ENCODE data around the gene LMF1. TPM values are rescaled to one million over a fixed set of nuclear protein-coding genes. Genes with fewer than 3 reads are reported as not detected.
A peak's percentile ranks its signal among the peaks of the same experiment; 100 is the strongest.

The LMF1 gene
- total and polyA plus RNA-seq, 4 donors = 8.8 to 75.0 (median 28.3) TPM

DNA sequence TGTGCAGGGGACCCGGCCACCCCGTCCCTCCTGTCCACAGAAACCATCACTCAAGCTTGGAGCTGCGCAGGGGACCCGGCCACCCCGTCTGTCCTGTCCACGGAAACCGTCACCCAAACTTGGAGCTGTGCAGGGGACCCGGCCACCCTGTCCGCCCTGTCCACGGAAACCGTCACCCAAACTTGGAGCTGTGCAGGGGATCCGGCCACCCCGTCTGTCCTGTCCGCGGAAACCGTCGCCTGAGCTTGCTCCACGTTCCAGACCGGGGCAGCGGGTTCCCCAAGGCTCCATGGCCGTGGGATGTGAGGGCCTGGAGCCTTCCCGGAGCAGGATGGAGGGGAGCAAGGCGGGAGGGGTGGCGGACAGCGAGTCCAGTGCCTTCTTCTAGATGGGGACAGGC lies 36.0 kb upstream of the LMF1 start:
- 94% methylated on average over 25 of the region's 25 CpGs for WGBS, 2 donors
- H3K36me3 ChIP-seq (ENCODE audit: control insufficient read depth in 1 of 2, insufficient read depth in 2 of 2, low read length in 1 of 2) = no peaks in the 10 kb centered on the region
- no peaks in the 10 kb centered on the region for H3K4me1 ChIP-seq (ENCODE audit: control insufficient read depth in 1 of 2, insufficient read depth in 2 of 2, low read length in 2 of 2)
- ATAC-seq (ENCODE audit: low FRiP score) = no peak
- H3K27ac ChIP-seq (ENCODE audit: low read depth in 1 of 2, low read length in 2 of 2) = no peak overlapping the region
- no peaks in the 10 kb centered on the region for H3K9me3 ChIP-seq (ENCODE audit: control insufficient read depth, low read length)
- no peaks in the 10 kb centered on the region for H3K27me3 ChIP-seq (ENCODE audit: control insufficient read depth in 1 of 2, insufficient read depth in 2 of 2, low read length in 1 of 2)
- no peak overlapping the region for H3K4me3 ChIP-seq (ENCODE audit: low read length in 2 of 2)
- intact Hi-C loops (cut with DNase I) = no loop called here
- DNase-seq = no peak

DNA sequence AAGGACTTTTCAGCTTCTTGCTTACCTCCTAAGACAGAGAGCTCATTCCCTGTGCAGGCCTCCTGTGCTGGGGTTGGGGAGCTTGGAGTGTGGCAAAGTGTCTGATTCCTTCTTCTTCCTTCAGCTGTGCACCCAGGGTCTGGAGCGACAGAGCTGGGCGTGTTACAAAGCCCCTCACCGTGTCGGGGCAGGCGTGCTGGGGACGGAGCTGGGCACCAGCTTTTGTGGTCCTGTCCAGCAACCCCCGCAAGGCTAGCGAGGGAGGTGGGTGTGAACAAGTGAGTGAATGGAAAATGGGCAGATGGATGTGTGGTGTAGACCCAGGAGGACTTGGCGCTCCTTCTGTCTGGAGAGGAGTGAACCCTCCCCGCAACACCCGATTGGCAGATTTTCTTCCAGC lies 34.5 kb upstream of the LMF1 start:
- 70 to 73% methylated on average over 11 of the region's 11 CpGs for WGBS, 2 donors
- intact Hi-C loops (cut with DNase I) = no loop called here
- Histone ChIP-seq H3K4me1 (ENCODE audit: control insufficient read depth in 1 of 2, insufficient read depth in 2 of 2, low read length in 2 of 2) (no peaks in the 10 kb centered on the region), H3K9me3 (ENCODE audit: control insufficient read depth, low read length) (no peaks in the 10 kb centered on the region), H3K27ac (ENCODE audit: low read depth in 1 of 2, low read length in 2 of 2) (no peak overlapping the region), H3K36me3 (ENCODE audit: control insufficient read depth in 1 of 2, insufficient read depth in 2 of 2, low read length in 1 of 2) (no peaks in the 10 kb centered on the region), H3K27me3 (ENCODE audit: control insufficient read depth in 1 of 2, insufficient read depth in 2 of 2, low read length in 1 of 2) (no peaks in the 10 kb centered on the region), H3K4me3 (ENCODE audit: low read length in 2 of 2) (no peak overlapping the region)
- DNase-seq = no peak
- no peak for ATAC-seq (ENCODE audit: low FRiP score)

DNA sequence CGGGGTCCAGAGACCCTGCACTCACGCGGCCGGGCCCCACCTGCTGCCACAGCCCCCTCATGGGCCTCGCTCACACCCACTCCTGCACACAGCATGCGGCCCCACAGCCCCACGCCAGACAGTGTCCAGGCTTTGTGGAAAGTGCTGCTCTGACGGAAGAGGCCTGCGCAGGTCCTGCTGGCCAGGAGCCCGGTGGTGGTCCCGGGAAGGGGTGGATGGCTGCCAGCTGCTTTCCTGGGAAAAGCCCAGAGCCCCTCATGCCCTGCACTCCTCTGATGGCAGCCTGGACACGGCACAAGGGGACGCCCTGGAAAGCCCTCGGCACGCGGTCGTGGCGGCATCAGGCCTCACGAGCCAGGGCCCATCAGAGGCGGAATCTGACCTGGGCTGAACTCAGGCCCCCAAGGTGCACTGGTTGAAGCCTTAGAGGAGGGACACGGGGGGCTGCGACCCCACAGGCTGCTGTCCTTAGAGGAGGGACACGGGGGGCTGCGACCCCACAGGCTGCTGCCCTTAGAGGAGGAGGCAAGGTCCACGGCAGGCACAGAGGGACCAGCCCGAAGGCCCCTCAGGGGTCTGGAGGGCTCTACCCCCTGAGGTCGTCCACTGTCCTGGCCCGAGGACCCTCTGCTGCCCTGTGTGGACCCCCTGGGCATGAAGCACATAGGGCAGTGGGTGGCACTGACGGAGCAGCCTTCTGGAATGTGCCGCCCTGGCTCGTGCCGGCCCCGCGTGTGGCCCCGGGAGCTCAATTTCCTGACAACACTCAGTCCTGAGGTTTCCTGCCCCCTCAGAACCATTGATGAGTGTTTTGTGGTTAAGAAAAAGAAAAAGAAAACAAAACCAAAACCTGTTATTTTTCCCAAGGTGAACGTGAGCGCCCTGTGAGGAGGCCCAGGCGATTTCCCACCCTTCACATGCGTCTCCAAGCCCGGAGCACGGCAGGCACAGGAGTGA lies 32.9 kb upstream of the LMF1 start:
- H3K4me3 ChIP-seq (ENCODE audit: low read length in 2 of 2) = no peak overlapping the region
- H3K4me1 ChIP-seq (ENCODE audit: control insufficient read depth in 1 of 2, insufficient read depth in 2 of 2, low read length in 2 of 2) = no peaks in the 10 kb centered on the region
- intact Hi-C loops (cut with DNase I) = no loop called here
- no peak for ATAC-seq (ENCODE audit: low FRiP score)
- no peaks in the 10 kb centered on the region for H3K9me3 ChIP-seq (ENCODE audit: control insufficient read depth, low read length)
- no peak overlapping the region for H3K27ac ChIP-seq (ENCODE audit: low read depth in 1 of 2, low read length in 2 of 2)
- no peaks in the 10 kb centered on the region for H3K36me3 ChIP-seq (ENCODE audit: control insufficient read depth in 1 of 2, insufficient read depth in 2 of 2, low read length in 1 of 2)
- 85 to 87% methylated on average over 41 of the region's 41 CpGs for whole genome bisulfite sequencing, 2 donors
- no peak for DNase-seq
- no peaks in the 10 kb centered on the region for H3K27me3 ChIP-seq (ENCODE audit: control insufficient read depth in 1 of 2, insufficient read depth in 2 of 2, low read length in 1 of 2)

- Histone ChIP-seq H3K4me3 (ENCODE audit: low read length in 2 of 2) (no peak overlapping the region), H3K27ac (ENCODE audit: low read depth in 1 of 2, low read length in 2 of 2) (no peak overlapping the region), H3K4me1 (ENCODE audit: control insufficient read depth in 1 of 2, insufficient read depth in 2 of 2, low read length in 2 of 2) (no peaks in the 10 kb centered on the region), H3K9me3 (ENCODE audit: control insufficient read depth, low read length) (no peaks in the 10 kb centered on the region), H3K36me3 (ENCODE audit: control insufficient read depth in 1 of 2, insufficient read depth in 2 of 2, low read length in 1 of 2) (no peaks in the 10 kb centered on the region), H3K27me3 (ENCODE audit: control insufficient read depth in 1 of 2, insufficient read depth in 2 of 2, low read length in 1 of 2) (no peaks in the 10 kb centered on the region)
- intact Hi-C loops (cut with DNase I) = no loop called here
- 65 to 68% methylated on average over 46 of the region's 46 CpGs for WGBS, 2 donors
- DNase-seq (no peak), ATAC-seq (ENCODE audit: low FRiP score) (peak; percentile 33)
Measured at GRCh38 chr16:1002399-1003166, 31.8 kb upstream of the LMF1 start.

- intact Hi-C loops (cut with DNase I) = no loop called here
- H3K36me3 ChIP-seq (ENCODE audit: control insufficient read depth in 1 of 2, insufficient read depth in 2 of 2, low read length in 1 of 2) = no peaks in the 10 kb centered on the region
- H3K9me3 ChIP-seq (ENCODE audit: control insufficient read depth, low read length) = no peaks in the 10 kb centered on the region
- no peak for DNase-seq
- H3K4me3 ChIP-seq (ENCODE audit: low read length in 2 of 2) = no peak overlapping the region
- WGBS, 2 donors = 93 to 94% methylated on average over 9 to 11 of the region's 11 CpGs
- H3K27ac ChIP-seq (ENCODE audit: low read depth in 1 of 2, low read length in 2 of 2) = no peak overlapping the region
- no peaks in the 10 kb centered on the region for H3K4me1 ChIP-seq (ENCODE audit: control insufficient read depth in 1 of 2, insufficient read depth in 2 of 2, low read length in 2 of 2)
- ATAC-seq (ENCODE audit: low FRiP score) = no peak
- no peaks in the 10 kb centered on the region for H3K27me3 ChIP-seq (ENCODE audit: control insufficient read depth in 1 of 2, insufficient read depth in 2 of 2, low read length in 1 of 2)
Measured at GRCh38 chr16:1001096-1001495, 30.3 kb upstream of the LMF1 start.

- H3K27me3 ChIP-seq (ENCODE audit: control insufficient read depth in 1 of 2, insufficient read depth in 2 of 2, low read length in 1 of 2) = no peaks in the 10 kb centered on the region
- ATAC-seq (ENCODE audit: low FRiP score) = no peak
Measured at GRCh38 chr16:1000608-1001007, 29.8 kb upstream of the LMF1 start.

GRCh38 chr16:999677-1000076 lies 28.9 kb upstream of the LMF1 start:
- DNase-seq (no peak), ATAC-seq (ENCODE audit: low FRiP score) (no peak)
- Histone ChIP-seq H3K27me3 (ENCODE audit: control insufficient read depth in 1 of 2, insufficient read depth in 2 of 2, low read length in 1 of 2) (no peaks in the 10 kb centered on the region), H3K27ac (ENCODE audit: low read depth in 1 of 2, low read length in 2 of 2) (no peak overlapping the region), H3K4me3 (ENCODE audit: low read length in 2 of 2) (no peak overlapping the region), H3K9me3 (ENCODE audit: control insufficient read depth, low read length) (peaks cover 12% of the 10 kb centered on the region), H3K36me3 (ENCODE audit: control insufficient read depth in 1 of 2, insufficient read depth in 2 of 2, low read length in 1 of 2) (no peaks in the 10 kb centered on the region), H3K4me1 (ENCODE audit: control insufficient read depth in 1 of 2, insufficient read depth in 2 of 2, low read length in 2 of 2) (no peaks in the 10 kb centered on the region)
- 78 to 81% methylated on average over 11 of the region's 11 CpGs for WGBS, 2 donors
- intact Hi-C loops (cut with DNase I) = no loop called here

More at GRCh38 chr16:1000608-1001007, 29.8 kb upstream of the LMF1 start:
- Histone ChIP-seq H3K4me1 (ENCODE audit: control insufficient read depth in 1 of 2, insufficient read depth in 2 of 2, low read length in 2 of 2) (no peaks in the 10 kb centered on the region), H3K27ac (ENCODE audit: low read depth in 1 of 2, low read length in 2 of 2) (no peak overlapping the region), H3K4me3 (ENCODE audit: low read length in 2 of 2) (no peak overlapping the region), H3K36me3 (ENCODE audit: control insufficient read depth in 1 of 2, insufficient read depth in 2 of 2, low read length in 1 of 2) (no peaks in the 10 kb centered on the region), H3K9me3 (ENCODE audit: control insufficient read depth, low read length) (peaks cover 3% of the 10 kb centered on the region)
- 90 to 91% methylated on average over 17 of the region's 17 CpGs for WGBS, 2 donors
- no peak for DNase-seq
- intact Hi-C loops (cut with DNase I) = no loop called here

DNA sequence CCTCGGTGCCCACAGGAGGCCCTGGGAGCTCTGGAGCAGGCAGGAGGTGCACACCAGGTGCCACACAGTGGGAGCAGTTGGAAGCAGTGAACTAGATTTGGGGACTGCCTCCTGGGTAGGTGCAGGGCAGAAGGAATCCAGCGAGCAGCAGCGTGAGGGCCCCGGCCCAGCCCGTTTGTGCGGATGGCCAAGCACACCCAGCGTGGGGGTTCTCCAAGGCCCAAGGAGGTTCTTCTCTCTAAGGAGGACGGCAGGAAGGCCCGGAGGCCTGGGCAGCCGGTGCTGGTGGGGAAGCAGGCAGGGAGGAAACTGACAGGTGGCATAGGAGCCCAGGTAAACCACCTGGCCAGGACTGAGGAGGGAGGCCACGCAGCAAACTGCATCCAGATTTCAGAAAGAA lies 27.8 kb upstream of the LMF1 start:
- intact Hi-C loops (cut with DNase I) = no loop called here
- 88 to 90% methylated on average over 11 of the region's 11 CpGs for WGBS, 2 donors
- ATAC-seq (ENCODE audit: low FRiP score) (no peak), DNase-seq (no peak)
- H3K4me1 ChIP-seq (ENCODE audit: control insufficient read depth in 1 of 2, insufficient read depth in 2 of 2, low read length in 2 of 2) = no peaks in the 10 kb centered on the region
- peaks cover 12% of the 10 kb centered on the region for H3K9me3 ChIP-seq (ENCODE audit: control insufficient read depth, low read length)
- H3K27me3 ChIP-seq (ENCODE audit: control insufficient read depth in 1 of 2, insufficient read depth in 2 of 2, low read length in 1 of 2) = no peaks in the 10 kb centered on the region
- no peak overlapping the region for H3K27ac ChIP-seq (ENCODE audit: low read depth in 1 of 2, low read length in 2 of 2)
- no peak overlapping the region for H3K4me3 ChIP-seq (ENCODE audit: low read length in 2 of 2)
- H3K36me3 ChIP-seq (ENCODE audit: control insufficient read depth in 1 of 2, insufficient read depth in 2 of 2, low read length in 1 of 2) = no peaks in the 10 kb centered on the region

All from aorta (tissue), 5 donors.